ENCODE results near the gene NUFIP2. TPM values are rescaled to one million over a fixed set of nuclear protein-coding genes. Genes with fewer than 3 reads are reported as not detected.

The NUFIP2 gene
- total RNA-seq, 1 donor from 2014 or later: 90.7 TPM

DNA sequence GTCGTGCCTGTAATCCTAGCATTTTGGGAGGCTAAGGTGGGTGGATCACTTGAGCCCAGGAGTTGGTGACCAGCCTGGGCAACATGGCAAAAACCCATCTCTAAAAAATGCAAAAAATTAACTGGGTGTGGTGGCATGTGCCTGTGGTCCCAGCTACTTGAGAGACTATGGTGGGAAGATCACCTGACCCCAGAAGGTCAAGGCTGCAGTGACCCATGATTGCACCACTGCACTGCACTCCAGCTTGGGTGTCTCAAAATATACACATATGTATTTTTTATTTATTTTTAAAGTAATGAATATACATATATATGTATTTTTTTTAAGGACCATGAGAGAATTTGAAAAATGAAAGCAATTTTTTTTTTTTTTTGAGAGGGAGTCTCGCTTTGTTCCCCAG, 5.1 kb upstream of the NUFIP2 start:
- no peak for DNase-seq (ENCODE audit: low spot score)
- no peaks in the 10 kb centered on the region for H3K27me3 ChIP-seq
- H2AFZ ChIP-seq (replicated peaks): no peak overlapping the region
- peaks cover 6% of the 10 kb centered on the region for H3K4me1 ChIP-seq
- Mint-ChIP-seq H3K36me3 (no peaks in the 10 kb centered on the region), H3K27ac (no peak overlapping the region), H3K27me3 (ENCODE audit: insufficient read depth, low read depth) (peaks cover 6% of the 10 kb centered on the region), H3K4me3 (no peak overlapping the region), H3K9me3 (no peaks in the 10 kb centered on the region), H3K4me1 (peaks cover 7% of the 10 kb centered on the region)
- no peaks in the 10 kb centered on the region for H3K9me3 ChIP-seq (ENCODE audit: low read depth)
- H3F3A ChIP-seq (ENCODE audit: low read depth): peaks cover 16% of the 10 kb centered on the region
- no peak overlapping the region for H3K9ac ChIP-seq
- H4K20me1 ChIP-seq (ENCODE audit: low read depth): no peaks in the 10 kb centered on the region
- TF ChIP-seq EZH2phosphoT487 (IDR thresholded peaks at IDR 0.05) (no peak), EZH2 (IDR thresholded peaks at IDR 0.05) (no peak)
- TF ChIP-seq, protein P1, sequence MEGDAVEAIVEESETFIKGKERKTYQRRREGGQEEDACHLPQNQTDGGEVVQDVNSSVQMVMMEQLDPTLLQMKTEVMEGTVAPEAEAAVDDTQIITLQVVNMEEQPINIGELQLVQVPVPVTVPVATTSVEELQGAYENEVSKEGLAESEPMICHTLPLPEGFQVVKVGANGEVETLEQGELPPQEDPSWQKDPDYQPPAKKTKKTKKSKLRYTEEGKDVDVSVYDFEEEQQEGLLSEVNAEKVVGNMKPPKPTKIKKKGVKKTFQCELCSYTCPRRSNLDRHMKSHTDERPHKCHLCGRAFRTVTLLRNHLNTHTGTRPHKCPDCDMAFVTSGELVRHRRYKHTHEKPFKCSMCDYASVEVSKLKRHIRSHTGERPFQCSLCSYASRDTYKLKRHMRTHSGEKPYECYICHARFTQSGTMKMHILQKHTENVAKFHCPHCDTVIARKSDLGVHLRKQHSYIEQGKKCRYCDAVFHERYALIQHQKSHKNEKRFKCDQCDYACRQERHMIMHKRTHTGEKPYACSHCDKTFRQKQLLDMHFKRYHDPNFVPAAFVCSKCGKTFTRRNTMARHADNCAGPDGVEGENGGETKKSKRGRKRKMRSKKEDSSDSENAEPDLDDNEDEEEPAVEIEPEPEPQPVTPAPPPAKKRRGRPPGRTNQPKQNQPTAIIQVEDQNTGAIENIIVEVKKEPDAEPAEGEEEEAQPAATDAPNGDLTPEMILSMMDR (IDR thresholded peaks at IDR 0.05): no peak
- no peaks in the 10 kb centered on the region for H3K79me2 ChIP-seq (ENCODE audit: low read depth)
- no peak overlapping the region for H3K27ac ChIP-seq
- no peak overlapping the region for H3K4me3 ChIP-seq
- H3K36me3 ChIP-seq: no peaks in the 10 kb centered on the region
- H3K4me2 ChIP-seq: no peak overlapping the region

DNA sequence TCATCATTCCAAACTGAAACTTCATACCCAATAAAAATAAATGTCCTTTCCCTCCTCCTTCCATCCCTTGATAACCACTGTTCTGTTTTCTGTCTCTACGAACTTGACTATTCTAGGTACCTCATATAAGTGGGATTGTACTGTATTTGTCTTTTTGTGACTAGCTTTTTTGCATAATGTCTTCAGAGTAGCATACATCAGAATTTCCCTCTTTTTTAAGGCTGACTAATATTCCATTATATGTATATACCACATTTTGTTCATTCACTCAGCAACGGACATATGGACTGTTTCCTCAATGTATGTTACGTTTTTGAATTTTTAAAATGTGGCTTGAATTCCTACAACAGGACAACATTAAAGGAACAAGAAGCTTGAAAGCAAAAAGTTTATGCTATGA, 1.5 kb upstream of the NUFIP2 start:
- H3K4me2 ChIP-seq: no peak overlapping the region
- no peak overlapping the region for H3K27ac ChIP-seq
- H3K36me3 ChIP-seq: no peaks in the 10 kb centered on the region
- Mint-ChIP-seq H3K27me3 (ENCODE audit: insufficient read depth, low read depth) (peaks cover 6% of the 10 kb centered on the region), H3K4me1 (peaks cover 21% of the 10 kb centered on the region), H3K27ac (peak overlapping the region; percentile 0), H3K36me3 (peaks cover 3% of the 10 kb centered on the region), H3K9me3 (no peaks in the 10 kb centered on the region), H3K4me3 (peak overlapping the region; percentile 52)
- DNase-seq (ENCODE audit: low spot score): no peak
- no peak overlapping the region for H3K9ac ChIP-seq
- peaks cover 39% of the 10 kb centered on the region for H3F3A ChIP-seq (ENCODE audit: low read depth)
- peaks cover 33% of the 10 kb centered on the region for H3K79me2 ChIP-seq (ENCODE audit: low read depth)
- H3K4me3 ChIP-seq: no peak overlapping the region
- H3K9me3 ChIP-seq (ENCODE audit: low read depth): no peaks in the 10 kb centered on the region
- peaks cover 24% of the 10 kb centered on the region for H4K20me1 ChIP-seq (ENCODE audit: low read depth)
- TF ChIP-seq EZH2phosphoT487 (IDR thresholded peaks at IDR 0.05) (no peak), EZH2 (IDR thresholded peaks at IDR 0.05) (no peak)
- TF ChIP-seq, protein P1 (IDR thresholded peaks at IDR 0.05): no peak
- H2AFZ ChIP-seq (replicated peaks): no peak overlapping the region
- peaks cover 18% of the 10 kb centered on the region for H3K4me1 ChIP-seq
- no peaks in the 10 kb centered on the region for H3K27me3 ChIP-seq

DNA sequence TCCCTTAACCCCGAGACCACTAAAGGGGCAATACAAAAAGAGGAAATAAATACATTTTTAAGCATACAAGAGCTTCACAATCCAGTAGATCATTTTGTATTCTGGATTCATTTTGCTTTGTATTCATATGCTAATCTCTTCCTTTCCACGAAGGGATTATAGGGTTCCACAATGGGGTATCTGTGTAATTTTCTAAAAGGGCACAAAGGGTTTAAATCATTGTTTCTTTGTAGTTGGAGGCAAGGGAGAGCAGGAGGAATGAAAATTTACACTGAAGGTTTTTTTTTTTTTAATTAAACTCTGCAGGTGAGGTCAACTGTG, 592 bp upstream of the NUFIP2 start:
- DNase-seq (ENCODE audit: low spot score): peak; percentile 63
- peaks cover 6% of the 10 kb centered on the region for H3K27me3 Mint-ChIP-seq (ENCODE audit: insufficient read depth, low read depth)
- TF ChIP-seq, protein P1 (IDR thresholded peaks at IDR 0.05): no peak
- TF ChIP-seq EZH2phosphoT487 (IDR thresholded peaks at IDR 0.05) (no peak), EZH2 (IDR thresholded peaks at IDR 0.05) (no peak)
- Histone ChIP-seq H3K27ac (peak overlapping the region; percentile 96), H3K4me1 (peaks cover 24% of the 10 kb centered on the region), H3K9ac (peak overlapping the region; percentile 50), H3K4me3 (peak overlapping the region; percentile 89), H3K36me3 (peaks cover 3% of the 10 kb centered on the region), H3K79me2 (ENCODE audit: low read depth) (peaks cover 42% of the 10 kb centered on the region), H2AFZ (replicated peaks) (peak overlapping the region; percentile 71), H3K9me3 (ENCODE audit: low read depth) (no peaks in the 10 kb centered on the region), H3K4me2 (peak overlapping the region; percentile 80), H3F3A (ENCODE audit: low read depth) (peaks cover 44% of the 10 kb centered on the region), H4K20me1 (ENCODE audit: low read depth) (peaks cover 33% of the 10 kb centered on the region), H3K27me3 (no peaks in the 10 kb centered on the region)
- peaks cover 6% of the 10 kb centered on the region for H3K36me3 Mint-ChIP-seq
- peaks cover 23% of the 10 kb centered on the region for H3K4me1 Mint-ChIP-seq
- H3K27ac Mint-ChIP-seq: peak overlapping the region; percentile 99
- peak overlapping the region; percentile 100 for H3K4me3 Mint-ChIP-seq
- peaks cover 2% of the 10 kb centered on the region for H3K9me3 Mint-ChIP-seq
